HUES6 (cell line): ENCODE measurements around the gene FOXO3.

ENCODE experiments used
- H3K27ac ChIP-seq: 2 replicates; pipeline ENCODE4 v1.7.0; 2013; ENCODE audit warnings: low read depth, mild to moderate bottlenecking, low read length, inconsistent platforms
- H3K27me3 ChIP-seq: 2 replicates; pipeline ENCODE4 v1.6.1; 2013; ENCODE audit warnings: low read length; ENCODE audit not compliant: control insufficient read depth, insufficient read depth
- H3K36me3 ChIP-seq: 2 replicates; pipeline ENCODE4 v1.6.1; 2013; ENCODE audit warnings: low read length; ENCODE audit not compliant: control insufficient read depth, insufficient read depth
- H3K4me1 ChIP-seq: 2 replicates; pipeline ENCODE4 v1.6.1; 2013; ENCODE audit warnings: low read length; ENCODE audit not compliant: control insufficient read depth, insufficient read depth
- H3K4me3 ChIP-seq: 2 replicates; pipeline ENCODE4 v1.5.1; 2013; ENCODE audit warnings: low read depth, low read length
- H3K9ac ChIP-seq: one replicate; pipeline ENCODE4 v1.6.1; 2013; ENCODE audit warnings: mild to moderate bottlenecking, low read length
- H3K9me3 ChIP-seq: 2 replicates; pipeline ENCODE4 v1.6.1; 2013; ENCODE audit warnings: low read depth, low read length; ENCODE audit not compliant: control insufficient read depth, insufficient read depth

The FOXO3 gene

DNA sequence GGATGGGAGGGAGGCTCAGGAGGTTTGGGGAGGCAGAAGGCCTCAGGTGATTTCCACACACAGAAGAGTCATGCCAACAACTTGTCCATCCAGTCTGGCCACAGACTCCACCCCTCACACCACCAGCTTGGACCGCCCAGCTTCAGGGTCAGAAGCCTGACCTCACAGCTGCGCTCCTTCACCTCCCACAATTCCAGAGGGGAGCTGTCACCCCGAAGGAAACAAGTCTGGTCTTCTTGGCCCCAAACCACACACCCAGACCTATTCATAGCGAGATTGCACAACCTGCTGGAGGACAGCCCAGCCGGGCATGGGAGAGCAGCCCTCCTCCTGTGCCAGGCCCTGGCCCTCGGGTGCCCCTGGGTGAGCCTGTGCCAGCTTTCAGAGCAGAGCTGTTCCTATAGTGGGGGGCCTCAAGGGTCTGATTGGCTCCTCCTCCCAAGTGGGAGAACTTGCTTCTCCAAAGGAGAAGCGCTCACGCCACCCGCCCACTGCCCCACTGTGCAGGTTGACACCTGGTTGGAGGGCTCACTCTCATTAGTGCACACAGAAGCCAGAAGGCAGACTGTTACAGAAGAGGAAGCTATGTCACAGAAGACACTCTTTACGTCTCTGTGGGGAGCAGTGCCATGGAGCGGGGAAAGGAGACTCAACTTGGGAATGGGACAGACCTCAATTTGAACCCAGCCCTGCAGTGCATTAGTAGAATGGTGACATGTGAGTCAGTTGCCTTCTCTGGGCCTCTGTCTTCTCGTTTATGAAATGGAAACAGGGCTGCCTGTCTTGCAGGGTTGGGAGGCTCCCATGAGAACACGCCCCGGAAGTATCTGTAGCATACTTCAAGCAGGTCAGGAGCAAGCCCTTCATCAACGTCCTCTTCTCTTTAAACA is 128.8 kb downstream of the FOXO3 start:
- Histone ChIP-seq H3K4me1 (peaks cover 12% of the 10 kb centered on the region; the same call in 1 of the 2 replicates), H3K36me3 (no peaks in the 10 kb centered on the region), H3K27me3 (no peaks in the 10 kb centered on the region), H3K9me3 (no peaks in the 10 kb centered on the region), H3K4me3 (no peak overlapping the region), H3K9ac (no peak overlapping the region), H3K27ac (no peak overlapping the region)

DNA sequence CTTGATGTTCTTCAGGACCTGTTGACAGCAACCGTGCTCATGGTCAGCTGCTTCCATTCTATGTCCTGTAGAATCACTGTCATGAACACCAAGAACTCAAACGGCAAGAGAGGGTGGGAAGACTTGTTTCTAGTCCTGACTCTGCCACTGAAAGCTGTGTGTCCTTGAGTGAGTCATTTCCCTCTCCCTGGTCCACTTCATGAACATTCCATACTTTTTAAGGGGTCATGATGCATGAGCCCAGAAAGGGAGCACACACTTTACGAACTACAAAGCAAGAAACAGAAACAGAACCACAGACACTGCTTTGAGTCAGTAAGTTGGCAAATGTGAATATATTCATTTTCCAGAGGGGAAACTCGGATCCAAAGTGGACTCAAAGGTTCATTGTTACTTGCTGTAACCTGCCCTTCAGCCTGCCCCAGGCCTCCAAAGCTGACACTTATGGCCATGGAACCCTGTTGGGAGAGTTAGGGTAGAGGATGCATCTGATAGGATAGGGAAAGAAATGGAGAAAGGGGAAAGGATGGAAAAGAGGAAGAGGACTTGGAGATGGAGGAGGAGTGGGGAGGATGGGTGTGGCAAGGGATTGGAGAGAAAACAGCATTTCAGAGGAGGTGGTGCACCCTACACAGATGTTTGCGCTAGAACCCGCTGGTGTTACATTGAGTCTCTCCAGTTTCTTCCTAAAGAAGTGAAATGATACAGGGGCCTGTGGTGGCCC is 129.8 kb downstream of the FOXO3 start:
- Histone ChIP-seq H3K27ac (no peak overlapping the region), H3K4me3 (no peak overlapping the region), H3K36me3 (no peaks in the 10 kb centered on the region), H3K27me3 (no peaks in the 10 kb centered on the region), H3K9ac (no peak overlapping the region), H3K9me3 (no peaks in the 10 kb centered on the region), H3K4me1 (peaks cover 6% of the 10 kb centered on the region; the same call in 1 of the 2 replicates)

DNA sequence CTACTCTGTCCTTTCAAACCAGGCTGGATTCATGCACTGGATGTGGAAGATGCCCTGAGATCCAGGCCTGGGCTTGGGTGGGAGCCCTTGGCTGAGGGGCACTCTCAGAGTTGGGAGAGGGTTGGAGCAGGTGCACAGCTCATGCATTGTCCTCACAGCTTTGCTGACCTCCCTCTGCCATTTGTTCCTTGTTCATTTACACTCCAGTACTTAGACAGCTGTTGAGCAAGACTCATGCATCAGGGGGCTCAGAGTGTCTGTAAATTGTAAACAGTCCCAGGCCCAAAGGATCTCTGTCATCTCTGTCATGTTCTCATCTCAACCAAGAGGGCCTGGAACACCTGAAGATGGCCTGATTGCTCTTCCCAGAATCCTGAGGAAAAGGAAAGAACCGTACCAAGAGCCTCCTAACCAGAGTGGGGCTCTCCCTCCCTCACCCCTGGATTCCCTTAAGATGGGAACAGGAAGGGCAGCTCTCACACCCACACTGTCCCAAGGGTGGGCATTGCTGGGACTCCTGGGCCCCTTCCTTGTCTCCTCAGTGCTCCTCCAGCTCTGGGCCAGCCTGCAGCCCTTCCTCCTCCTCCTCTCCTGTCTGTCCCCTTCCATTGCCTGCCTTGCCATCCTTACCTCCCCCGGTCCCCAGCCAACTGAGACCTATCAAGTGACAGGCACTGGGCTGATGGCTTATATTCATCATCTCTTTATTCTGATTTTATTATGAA is 132.9 kb downstream of the FOXO3 start:
- H3K4me3 ChIP-seq, result no peak overlapping the region
- no peak overlapping the region for H3K27ac ChIP-seq
- no peaks in the 10 kb centered on the region for H3K36me3 ChIP-seq
- H3K9me3 ChIP-seq, result no peaks in the 10 kb centered on the region
- no peak overlapping the region for H3K9ac ChIP-seq
- H3K27me3 ChIP-seq, result no peaks in the 10 kb centered on the region
- 0 out of 2 replicates have a peak, but pooled peaks cover 5% of the 10 kb centered on the region for H3K4me1 ChIP-seq

DNA sequence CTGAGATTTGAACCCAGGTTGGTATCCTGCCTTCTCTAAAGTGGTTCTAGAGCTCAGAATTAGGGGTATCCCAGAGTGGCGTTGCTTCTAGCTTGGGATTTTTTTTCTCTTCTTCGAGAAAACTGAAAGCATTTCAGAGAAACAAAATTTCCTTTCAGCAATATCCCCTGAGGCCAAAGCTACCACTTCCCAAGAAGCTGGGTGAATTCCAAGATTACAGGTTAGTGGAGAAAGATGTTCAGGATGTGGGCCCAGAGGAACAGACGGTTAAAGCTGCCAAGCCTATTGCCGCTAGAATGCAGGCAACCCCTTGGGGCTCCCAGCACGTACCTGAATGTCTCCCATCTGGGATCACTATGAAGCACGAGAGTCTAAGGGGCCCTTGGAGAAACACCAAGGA is 134.1 kb downstream of the FOXO3 start:
- Histone ChIP-seq H3K4me3 (no peak overlapping the region), H3K36me3 (no peaks in the 10 kb centered on the region), H3K9me3 (no peaks in the 10 kb centered on the region), H3K9ac (no peak overlapping the region), H3K4me1 (peaks cover 15% of the 10 kb centered on the region), H3K27me3 (no peaks in the 10 kb centered on the region), H3K27ac (no peak overlapping the region)

DNA sequence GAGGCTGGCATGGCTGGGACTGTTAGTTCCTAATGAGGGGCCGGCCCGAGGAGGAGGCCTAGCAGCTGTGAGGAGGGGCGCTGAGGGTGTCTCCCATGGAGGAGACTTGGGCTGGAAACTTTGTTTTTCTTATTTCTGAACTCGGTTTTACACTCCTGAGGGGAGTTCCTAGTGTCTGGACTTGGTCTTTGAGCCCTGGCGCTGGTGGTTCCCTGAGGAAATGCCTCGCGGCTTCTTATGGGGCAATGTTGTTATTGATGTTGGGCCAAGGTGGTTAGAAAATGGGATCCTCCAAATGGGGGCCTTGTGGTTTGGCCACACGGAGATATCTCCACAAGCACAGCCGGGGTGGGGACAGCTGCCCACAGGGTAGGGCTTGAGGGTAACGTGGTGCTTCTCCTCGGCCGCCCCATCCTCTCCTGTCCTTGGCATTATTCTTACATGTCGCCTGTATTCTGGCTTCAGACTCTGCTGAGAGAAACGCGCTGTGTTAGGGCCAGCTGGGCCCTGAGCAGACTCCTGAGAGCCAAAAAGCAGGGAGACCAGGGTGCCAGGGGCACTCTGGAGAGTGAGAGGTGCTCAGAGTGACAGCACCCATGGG is 136.9 kb downstream of the FOXO3 start:
- H3K9me3 ChIP-seq, result peaks cover 14% of the 10 kb centered on the region
- no peaks in the 10 kb centered on the region for H3K36me3 ChIP-seq
- H3K27ac ChIP-seq, result no peak overlapping the region
- H3K27me3 ChIP-seq, result no peaks in the 10 kb centered on the region
- H3K4me3 ChIP-seq, result no peak overlapping the region
- peaks cover 13% of the 10 kb centered on the region for H3K4me1 ChIP-seq
- no peak overlapping the region for H3K9ac ChIP-seq

DNA sequence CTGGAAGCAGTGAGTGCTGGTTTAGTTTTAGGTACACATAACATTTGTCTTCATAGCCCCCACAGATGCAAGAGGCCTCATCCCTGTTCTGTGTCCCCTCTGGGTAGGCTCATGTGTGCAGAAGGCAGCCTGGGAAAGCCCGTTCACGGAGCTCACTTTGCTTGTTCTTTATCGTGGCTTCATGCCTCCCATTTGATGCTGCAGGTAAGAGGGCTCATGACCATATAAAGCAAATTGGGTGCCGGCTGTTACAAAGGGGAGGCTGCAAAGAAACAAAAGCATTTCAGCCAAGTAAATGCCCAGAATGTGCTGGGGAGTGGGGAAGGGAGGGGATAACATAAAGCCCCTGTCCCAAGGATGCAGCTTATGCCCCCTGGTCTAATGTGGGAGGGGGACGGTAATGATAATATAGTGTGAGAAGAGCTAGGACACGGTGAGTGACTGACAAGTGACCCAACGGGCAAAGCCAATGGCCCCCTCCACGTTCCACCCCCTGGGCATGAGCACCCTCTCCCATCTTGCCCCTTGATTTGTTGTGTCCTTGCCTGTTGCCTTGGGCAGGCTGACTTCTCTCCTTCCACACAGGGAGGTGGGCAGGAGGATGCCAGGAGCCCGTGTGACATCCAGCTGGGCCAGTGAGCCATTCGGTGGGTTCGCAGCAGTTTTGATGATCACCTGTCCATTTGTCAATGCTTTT is 138.0 kb downstream of the FOXO3 start:
- Histone ChIP-seq H3K4me3 (no peak overlapping the region), H3K9me3 (peaks cover 14% of the 10 kb centered on the region), H3K27me3 (no peaks in the 10 kb centered on the region), H3K27ac (no peak overlapping the region), H3K36me3 (no peaks in the 10 kb centered on the region), H3K9ac (no peak overlapping the region), H3K4me1 (peaks cover 13% of the 10 kb centered on the region)

DNA sequence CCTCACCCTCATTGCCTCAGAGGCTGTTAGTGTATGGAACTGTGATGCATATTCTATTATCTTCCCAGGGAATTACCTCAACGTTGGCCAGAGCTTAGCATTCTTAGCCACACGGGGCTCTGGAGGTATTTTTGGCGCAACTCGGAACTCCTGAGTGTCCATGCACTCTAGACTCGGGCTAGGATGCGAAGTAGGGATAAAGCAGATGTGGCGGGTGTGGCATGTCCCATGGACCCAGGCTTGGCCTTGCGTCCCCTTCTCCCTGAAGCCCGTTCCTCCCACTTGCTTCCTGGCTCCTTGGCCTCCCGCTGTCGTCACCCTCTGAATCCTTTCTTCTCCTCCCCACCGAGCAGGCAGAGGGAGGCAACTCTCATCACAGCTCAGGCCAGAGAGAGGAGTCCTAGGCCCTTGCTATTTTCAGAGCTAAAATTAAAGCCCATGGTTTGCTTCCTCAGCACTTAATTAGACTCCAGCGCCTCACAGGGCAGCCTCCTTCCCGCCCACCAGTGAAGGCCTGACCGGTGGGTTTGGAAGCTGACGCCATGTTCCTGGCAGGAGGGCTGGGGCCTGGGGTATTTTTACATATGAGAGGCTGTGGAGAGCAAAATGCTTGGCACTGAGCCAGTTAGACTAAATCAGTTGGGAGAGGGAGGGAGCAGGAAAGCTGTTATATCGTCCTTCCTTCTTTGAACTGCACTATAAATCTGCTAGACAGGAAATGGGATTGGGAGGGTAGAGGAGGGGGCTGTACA is 138.7 kb downstream of the FOXO3 start:
- no peak overlapping the region for H3K4me3 ChIP-seq
- H3K9me3 ChIP-seq, result peaks cover 14% of the 10 kb centered on the region
- no peak overlapping the region for H3K27ac ChIP-seq

DNA sequence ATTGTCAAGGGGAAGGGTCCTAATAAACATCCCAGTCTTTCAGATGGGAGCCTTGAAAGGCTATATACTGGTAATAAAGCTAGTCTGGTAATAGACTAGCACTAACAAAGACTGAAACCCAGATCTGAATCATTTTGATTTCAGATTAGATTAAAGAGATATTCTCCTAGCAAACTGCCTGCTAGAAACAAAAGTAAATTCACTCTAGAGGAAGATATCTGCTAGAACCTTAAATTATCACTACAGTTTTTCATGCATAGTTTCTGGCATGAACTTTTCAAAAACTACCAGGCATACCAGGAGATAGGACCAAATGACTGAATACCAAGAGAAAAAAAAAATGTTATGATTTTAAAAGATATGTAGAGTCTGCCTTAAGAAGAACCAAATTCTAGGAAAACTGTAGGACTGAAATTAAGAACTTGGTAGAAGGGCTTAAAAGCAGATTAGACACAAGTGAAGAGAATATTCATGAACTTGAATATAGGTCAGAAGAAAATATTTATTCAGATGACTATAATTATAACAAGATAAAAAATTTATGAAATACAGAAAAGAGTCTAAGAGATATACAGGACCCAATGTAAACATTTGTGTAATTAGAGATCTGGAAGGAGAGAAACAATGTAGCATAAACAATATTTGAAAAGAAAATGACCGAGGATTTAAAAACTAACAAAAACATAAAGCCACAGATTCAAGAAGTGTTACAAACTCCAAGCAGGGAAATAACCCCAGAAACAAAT is 141.6 kb downstream of the FOXO3 start:
- Histone ChIP-seq H3K9ac (no peak overlapping the region), H3K27me3 (no peaks in the 10 kb centered on the region), H3K4me3 (no peak overlapping the region), H3K4me1 (peaks cover 13% of the 10 kb centered on the region), H3K36me3 (no peaks in the 10 kb centered on the region), H3K9me3 (peaks cover 14% of the 10 kb centered on the region), H3K27ac (no peak overlapping the region)

More for the DNA sequence above, 138.7 kb downstream of the FOXO3 start:
- H3K27me3 ChIP-seq, result no peaks in the 10 kb centered on the region
- H3K9ac ChIP-seq, result no peak overlapping the region
- peaks cover 13% of the 10 kb centered on the region for H3K4me1 ChIP-seq
- H3K36me3 ChIP-seq, result no peaks in the 10 kb centered on the region

DNA sequence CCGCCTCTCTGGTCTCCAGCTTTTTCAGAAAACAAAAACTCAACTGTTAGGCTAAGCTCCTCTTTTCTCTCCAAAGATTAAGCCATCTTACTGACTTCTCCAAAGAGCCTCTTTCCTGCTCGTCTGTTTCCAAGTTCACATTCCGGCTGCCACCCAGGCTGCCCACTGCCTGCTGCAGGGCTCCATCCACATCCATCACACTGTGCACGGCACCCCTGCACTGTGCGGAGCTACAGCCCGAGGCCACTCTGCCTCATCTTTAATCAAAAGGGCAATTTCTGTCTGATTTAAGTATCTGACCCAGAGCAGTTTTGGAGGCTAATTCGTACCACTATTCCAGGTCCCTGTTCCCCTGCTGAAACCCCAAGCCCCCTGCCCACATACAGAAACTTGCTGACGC is 145.9 kb downstream of the FOXO3 start:
- Histone ChIP-seq H3K9me3 (peaks cover 8% of the 10 kb centered on the region), H3K4me3 (no peak overlapping the region), H3K27me3 (no peaks in the 10 kb centered on the region; the same call in 1 of the 2 replicates), H3K27ac (no peak overlapping the region), H3K9ac (no peak overlapping the region), H3K36me3 (no peaks in the 10 kb centered on the region), H3K4me1 (peaks cover 3% of the 10 kb centered on the region; the same call in 1 of the 2 replicates)
